IMR-90 (cell line): ENCODE measurements around the gene CHRNA5. TPM values are rescaled to one million over a fixed set of nuclear protein-coding genes. Genes with fewer than 3 reads are reported as not detected.

ENCODE experiments used
- ATAC-seq: fragments of 200-7000 bp; cut with Tn5 transposase; 2 replicates; pipeline ENCODE4 v1.9.1; 2020; ENCODE audit warnings: low read depth, mild to moderate bottlenecking, moderate library complexity
- BruUV-seq: library from RNA; stranded (reverse); fragments of 400-500 nt; replicated peaks from 2 replicates; lab custom pipeline; 2021; lab: Mats Ljungman, UMichigan
- CTCF ChIA-PET: fragments of 300-600 bp; formaldehyde crosslinking; extraction: SDS; loops from one replicate; lab custom pipeline; 2021; ENCODE audit warnings: antibody characterized with exemption; lab: Yijun Ruan, JAX
- POLR2A ChIA-PET: fragments of 300-600 bp; sonication (Branson Sonifier 250); formaldehyde crosslinking; loops from one replicate; lab custom pipeline; 2022; ENCODE audit warnings: antibody characterized with exemption; ENCODE audit not compliant: unreplicated experiment; lab: Charles Lee
- DNase-seq: peaks from one replicate; pipeline ENCODE4 v3.0.0; 2013
- H2AFZ ChIP-seq: replicated peaks from 2 replicates; pipeline ENCODE3; 2013; ENCODE audit warnings: low read length, mild to moderate bottlenecking; ENCODE audit not compliant: poor library complexity
- H2AK5ac ChIP-seq: 2 replicates; pipeline ENCODE4 v1.6.1; 2013; ENCODE audit warnings: low read depth, low read length, inconsistent platforms
- H2AK9ac ChIP-seq: replicated peaks from 2 replicates; pipeline ENCODE3; 2013; ENCODE audit warnings: mild to moderate bottlenecking, low read depth, low read length, moderate library complexity; ENCODE audit not compliant: poor library complexity
- H2BK120ac ChIP-seq: 2 replicates; pipeline ENCODE4 v1.6.1; 2013; ENCODE audit warnings: low read depth, low read length, inconsistent platforms
- H2BK15ac ChIP-seq: 3 replicates; pipeline ENCODE4 v1.6.1; 2013; ENCODE audit warnings: low read depth, low read length, inconsistent platforms
- H2BK20ac ChIP-seq: 2 replicates; pipeline ENCODE4 v1.6.1; 2013; ENCODE audit warnings: low read depth, mild to moderate bottlenecking, inconsistent platforms, low read length, moderate library complexity
- H2BK5ac ChIP-seq: 2 replicates; pipeline ENCODE4 v1.6.1; 2013; ENCODE audit warnings: mild to moderate bottlenecking, low read depth, low read length, inconsistent platforms; ENCODE audit not compliant: poor library complexity, severe bottlenecking
- H3K14ac ChIP-seq: replicated peaks from 2 replicates; pipeline ENCODE4 v1.6.1; 2013; ENCODE audit warnings: low read depth, low read length, inconsistent platforms
- H3K18ac ChIP-seq: 2 replicates; pipeline ENCODE4 v1.6.1; 2013; ENCODE audit warnings: low read depth, low read length, control low read depth
- H3K23ac ChIP-seq: 2 replicates; pipeline ENCODE4 v1.6.1; 2013; ENCODE audit warnings: low read depth, low read length, inconsistent platforms
- H3K27ac ChIP-seq: 2 replicates; pipeline ENCODE4 v1.5.1; 2013; ENCODE audit warnings: mild to moderate bottlenecking, control low read depth, low read length; ENCODE audit not compliant: insufficient read depth
- H3K27me3 ChIP-seq: 2 replicates; pipeline ENCODE4 v1.6.1; 2013; ENCODE audit warnings: low read length; ENCODE audit not compliant: control insufficient read depth, insufficient read depth
- H3K36me3 ChIP-seq: 2 replicates; pipeline ENCODE4 v1.6.1; 2013; ENCODE audit warnings: low read length, mixed read lengths; ENCODE audit not compliant: control insufficient read depth, insufficient read depth
- H3K4ac ChIP-seq: 2 replicates; pipeline ENCODE4 v1.6.1; 2013; ENCODE audit warnings: low read depth, low read length, inconsistent platforms
- H3K4me1 ChIP-seq: 2 replicates; pipeline ENCODE4 v1.6.1; 2013; ENCODE audit warnings: low read length, mixed read lengths; ENCODE audit not compliant: control insufficient read depth, insufficient read depth
- H3K4me2 ChIP-seq: 2 replicates; pipeline ENCODE4 v1.6.1; 2013; ENCODE audit warnings: low read depth, mild to moderate bottlenecking, control low read depth, low read length, moderate library complexity
- H3K4me3 ChIP-seq: 2 replicates; pipeline ENCODE4 v1.5.1; 2013; ENCODE audit warnings: low read depth, mild to moderate bottlenecking, control low read depth, low read length, moderate library complexity; ENCODE audit not compliant: insufficient read depth
- H3K56ac ChIP-seq: 2 replicates; pipeline ENCODE4 v1.6.1; 2013; ENCODE audit warnings: low read length, inconsistent platforms; ENCODE audit not compliant: insufficient read depth; ENCODE audit errors: extremely low read depth
- H3K79me1 ChIP-seq, 2 experiments: 2 replicates each; pipeline ENCODE4 v1.6.1; 2013; ENCODE audit warnings: low read length in 2 of 2, inconsistent platforms in 1 of 2, low read depth in 1 of 2
- H3K9ac ChIP-seq: 2 replicates; pipeline ENCODE4 v1.6.1; 2013; ENCODE audit warnings: low read depth, low read length, control low read depth
- H3K9me1 ChIP-seq: 2 replicates; pipeline ENCODE4 v1.6.1; 2013; ENCODE audit warnings: low read length, inconsistent platforms; ENCODE audit not compliant: insufficient read depth
- H3K9me3 ChIP-seq: 2 replicates; pipeline ENCODE4 v1.6.1; 2013; ENCODE audit warnings: low read length; ENCODE audit not compliant: control insufficient read depth, insufficient read depth
- H4K20me1 ChIP-seq: 2 replicates; pipeline ENCODE4 v1.6.1; 2013; ENCODE audit warnings: low read length, inconsistent platforms; ENCODE audit not compliant: insufficient read depth
- H4K5ac ChIP-seq: 2 replicates; pipeline ENCODE4 v1.6.1; 2013; ENCODE audit warnings: mild to moderate bottlenecking, low read depth, low read length, control low read depth
- H4K8ac ChIP-seq, 2 experiments: 2 replicates each; pipeline ENCODE4 v1.6.1; 2013; ENCODE audit warnings: low read depth in 2 of 2, low read length in 2 of 2, control low read depth in 1 of 2, inconsistent platforms in 1 of 2
- H4K91ac ChIP-seq: 2 replicates; pipeline ENCODE4 v1.6.1; 2013; ENCODE audit warnings: low read depth, low read length, inconsistent platforms; ENCODE audit not compliant: insufficient read depth
- BHLHE40 ChIP-seq: fragments of 150-350 bp; IDR thresholded peaks from 2 replicates; pipeline ENCODE4 v1.6.1; 2016; ENCODE audit warnings: mild to moderate bottlenecking, low read depth, low read length
- CEBPB ChIP-seq: IDR thresholded peaks from 2 replicates; pipeline ENCODE4 v1.6.1; 2012; ENCODE audit warnings: low read depth, low read length, improper control_type of control experiment
- MAFK ChIP-seq: IDR thresholded peaks from 2 replicates; pipeline ENCODE4 v1.6.1; 2012; ENCODE audit warnings: low read depth, low read length, improper control_type of control experiment
- MAZ ChIP-seq: IDR thresholded peaks from 2 replicates; pipeline ENCODE4 v1.6.1; 2012; ENCODE audit warnings: low read depth, mild to moderate bottlenecking, low read length, improper control_type of control experiment, moderate library complexity, borderline replicate concordance
- MXI1 ChIP-seq: IDR thresholded peaks from 2 replicates; pipeline ENCODE4 v1.6.1; 2012; ENCODE audit warnings: low read depth, mild to moderate bottlenecking, low read length, moderate library complexity, borderline replicate concordance
- NFE2L2 ChIP-seq: fragments of 150-350 bp; IDR thresholded peaks from 2 replicates; pipeline ENCODE4 v1.6.1; 2016; ENCODE audit warnings: low read depth, mild to moderate bottlenecking, low read length
- RAD21 ChIP-seq: IDR thresholded peaks from 2 replicates; pipeline ENCODE4 v1.6.1; 2012; ENCODE audit warnings: low read length, improper control_type of control experiment
- RCOR1 ChIP-seq: IDR thresholded peaks from 2 replicates; pipeline ENCODE4 v1.6.1; 2012; ENCODE audit warnings: mild to moderate bottlenecking, low read length, improper control_type of control experiment; ENCODE audit not compliant: insufficient replicate concordance
- WGBS, 2 experiments: methylation state at CpG; one replicate each; pipeline versions ENCODE4 v1.1.5 to v1.1.7; 2013; ENCODE audit warnings: missing lambda C conversion rate in 2 of 2; ENCODE audit not compliant: insufficient read length in 1 of 2; ENCODE audit errors: extremely low coverage in 2 of 2; 5-methylcytosine and 5-hydroxymethylcytosine counted together
- dilution Hi-C: fragments of 300-500 bp; cut with HindIII; formaldehyde crosslinking; loops from one replicate; pipeline ENCODE4 v1.14.3; 2018; ENCODE audit warnings: low sequenced_read_pairs; ENCODE audit not compliant: unreplicated experiment
- in situ Hi-C: fragments of 300-500 bp; cut with MboI; formaldehyde crosslinking; loops from 3 replicates; pipeline ENCODE4 v1.14.3; 2019; ENCODE audit warnings: low sequenced_read_pairs, inconsistent platforms, mixed read lengths
- intact Hi-C: fragments of 100-400 bp; cut with micrococcal nuclease; formaldehyde crosslinking; loops from 2 replicates; pipeline ENCODE4 v1.10.0; 2022
- polyA plus RNA-seq, 3 experiments: library from polyadenylated mRNA; depleted of rRNA; stranded (reverse); fragments of >200 nt; gene quantifications; 2 replicates each; pipeline ENCODE4 v1.2.3, GENCODE V29; 2012; ENCODE audit warnings: low replicate concordance in 1 of 3
- total RNA-seq: library from RNA; depleted of rRNA; stranded (reverse); fragments of >200 nt; gene quantifications from 2 replicates; pipeline ENCODE4 v1.2.3, GENCODE V29; 2012
- TF ChIP-seq, protein P1 (sequence below): fragments of 150-350 bp; IDR thresholded peaks from 2 replicates; pipeline ENCODE4 v1.6.1; 2017; ENCODE audit warnings: mild to moderate bottlenecking, antibody characterized with exemption, low read length, low read depth
- TF ChIP-seq, protein P2 (sequence below): fragments of 150-350 bp; IDR thresholded peaks from 2 replicates; pipeline ENCODE4 v1.6.1; 2016; ENCODE audit warnings: low read depth, mild to moderate bottlenecking, low read length, moderate library complexity, borderline replicate concordance

CHRNA5 gene
- total and polyA plus RNA-seq, 2 of the 4 experiments (the other 2 are of a cell fraction): 0.54 to 0.94 TPM

DNA sequence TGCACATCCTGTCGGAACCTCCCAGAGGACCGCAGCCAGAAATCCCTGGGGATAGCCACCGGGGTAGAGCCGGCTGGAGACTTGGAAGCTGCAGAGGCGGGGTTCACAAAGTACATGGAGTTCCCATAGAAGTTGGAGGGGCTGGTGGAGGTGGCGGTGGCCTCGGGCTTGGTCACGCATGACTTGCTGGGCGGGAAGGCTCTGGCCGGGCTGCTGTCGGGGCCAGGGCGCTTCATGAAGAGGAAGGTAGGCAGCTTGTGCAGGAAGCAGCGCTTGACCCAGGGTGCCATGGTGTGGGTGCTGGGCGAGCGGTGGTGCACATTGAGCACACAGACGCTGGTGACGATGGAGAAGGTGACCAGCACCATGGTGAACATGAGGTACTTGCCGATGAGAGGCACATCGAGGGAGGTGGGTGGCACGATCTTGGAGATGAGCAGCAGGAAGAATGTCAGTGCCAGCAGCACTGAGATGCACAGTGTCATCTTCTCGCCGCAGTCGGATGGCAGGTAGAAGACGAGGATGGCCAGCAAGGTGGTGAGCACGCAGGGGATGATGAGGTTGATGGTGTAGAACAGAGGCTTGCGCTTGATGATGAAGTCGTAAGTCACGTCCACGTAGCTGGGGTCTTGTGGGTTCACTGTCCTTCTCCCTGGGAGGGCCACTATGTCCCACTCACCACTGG is 63.9 kb downstream of the CHRNA5 start:
- no peak overlapping the region for H3K23ac ChIP-seq
- H2AK5ac ChIP-seq: no peak overlapping the region
- H3K79me1 ChIP-seq: no peaks in the 10 kb centered on the region
- in situ Hi-C loops: no loop called here
- no peaks in the 10 kb centered on the region for H3K9me1 ChIP-seq
- H4K20me1 ChIP-seq: no peaks in the 10 kb centered on the region
- H2BK5ac ChIP-seq: no peak overlapping the region
- peak overlapping the region; percentile 21 for H2AFZ ChIP-seq
- no peak overlapping the region for H3K4me2 ChIP-seq
- H2BK15ac ChIP-seq: no peak overlapping the region
- POLR2A ChIA-PET: no interaction called here
- CTCF ChIA-PET: no interaction called here
- no peak overlapping the region for H3K18ac ChIP-seq
- H3K27me3 ChIP-seq: peaks cover 59% of the 10 kb centered on the region
- intact Hi-C loops: no loop called here
- H2BK120ac ChIP-seq: no peak overlapping the region
- no peak overlapping the region for H2AK9ac ChIP-seq
- H3K9me3 ChIP-seq: peaks cover 5% of the 10 kb centered on the region
- 83% methylated on average over 19 of the region's 29 CpGs; no CpG with 5 or more reads in 1 of the 2 experiments for WGBS, 2 experiments
- no peak overlapping the region for H3K4me3 ChIP-seq
- no peak overlapping the region for H3K14ac ChIP-seq
- no peak for ATAC-seq
- H2BK20ac ChIP-seq: no peak overlapping the region
- BruUV-seq: no TSS peak
- no peak overlapping the region for H3K9ac ChIP-seq
- H3K27ac ChIP-seq: no peak overlapping the region
- H3K56ac ChIP-seq: no peak overlapping the region
- H4K8ac ChIP-seq: no peak overlapping the region
- H3K36me3 ChIP-seq: no peaks in the 10 kb centered on the region
- H4K91ac ChIP-seq: no peak overlapping the region
- no peak overlapping the region for H3K4ac ChIP-seq
- TF ChIP-seq RCOR1 (no peak), RAD21 (no peak), MAZ (no peak), CEBPB (no peak), MAFK (no peak), MXI1 (no peak), NFE2L2 (no peak), BHLHE40 (no peak)
- TF ChIP-seq, protein P1, sequence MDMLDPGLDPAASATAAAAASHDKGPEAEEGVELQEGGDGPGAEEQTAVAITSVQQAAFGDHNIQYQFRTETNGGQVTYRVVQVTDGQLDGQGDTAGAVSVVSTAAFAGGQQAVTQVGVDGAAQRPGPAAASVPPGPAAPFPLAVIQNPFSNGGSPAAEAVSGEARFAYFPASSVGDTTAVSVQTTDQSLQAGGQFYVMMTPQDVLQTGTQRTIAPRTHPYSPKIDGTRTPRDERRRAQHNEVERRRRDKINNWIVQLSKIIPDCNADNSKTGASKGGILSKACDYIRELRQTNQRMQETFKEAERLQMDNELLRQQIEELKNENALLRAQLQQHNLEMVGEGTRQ: no peak
- TF ChIP-seq, protein P2, sequence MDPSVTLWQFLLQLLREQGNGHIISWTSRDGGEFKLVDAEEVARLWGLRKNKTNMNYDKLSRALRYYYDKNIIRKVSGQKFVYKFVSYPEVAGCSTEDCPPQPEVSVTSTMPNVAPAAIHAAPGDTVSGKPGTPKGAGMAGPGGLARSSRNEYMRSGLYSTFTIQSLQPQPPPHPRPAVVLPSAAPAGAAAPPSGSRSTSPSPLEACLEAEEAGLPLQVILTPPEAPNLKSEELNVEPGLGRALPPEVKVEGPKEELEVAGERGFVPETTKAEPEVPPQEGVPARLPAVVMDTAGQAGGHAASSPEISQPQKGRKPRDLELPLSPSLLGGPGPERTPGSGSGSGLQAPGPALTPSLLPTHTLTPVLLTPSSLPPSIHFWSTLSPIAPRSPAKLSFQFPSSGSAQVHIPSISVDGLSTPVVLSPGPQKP: no peak
- no peaks in the 10 kb centered on the region for H3K4me1 ChIP-seq
- dilution Hi-C loops: no loop called here
- no peak overlapping the region for H4K5ac ChIP-seq
- no peak for DNase-seq
